GM12892 (cell line): ENCODE measurements around the gene SFTPA2.
"Not testable (repeated sequence)": the region's sequence is repeated elsewhere in the genome, so short reads cannot be mapped to it uniquely, and the experiment has no call there.

Source experiments
- POLR2AphosphoS5 ChIP-seq: IDR thresholded peaks from 2 replicates; pipeline ENCODE4 v1.6.1; 2011; ENCODE audit warnings: low read depth, low read length, control low read depth
- TAF1 ChIP-seq: IDR thresholded peaks from 2 replicates; pipeline ENCODE4 v1.6.1; 2011; ENCODE audit warnings: low read depth, mild to moderate bottlenecking, control low read depth, low read length, borderline replicate concordance

DNA sequence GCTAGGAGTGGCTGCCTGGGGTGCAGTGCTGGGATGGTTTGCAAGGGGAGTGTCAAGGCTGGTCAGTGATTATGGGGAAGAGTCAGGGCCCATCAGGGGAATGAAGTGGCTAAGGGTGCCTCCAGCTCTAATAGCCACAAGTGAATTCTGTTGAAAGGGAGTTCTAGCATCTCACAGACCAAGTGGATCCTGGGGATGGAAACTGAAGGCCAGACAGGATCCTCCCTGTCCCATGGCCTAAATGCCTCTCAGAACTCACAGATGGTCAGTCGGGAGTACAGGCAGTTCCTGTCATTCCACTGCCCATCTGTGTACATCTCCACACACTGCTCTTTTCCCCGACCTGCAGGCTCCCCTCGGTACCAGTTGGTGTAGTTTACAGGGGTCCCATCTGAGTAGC is 3.2 kb downstream of the SFTPA2 start:
- TF ChIP-seq POLR2AphosphoS5, TAF1: not testable (repeated sequence)
